Endothelial cell (in vitro differentiated cells): ENCODE results near the gene SNX14. TPM values are rescaled to one million over a fixed set of nuclear protein-coding genes. Genes with fewer than 3 reads are reported as not detected.

Source experiments
- DNase-seq: peaks from one replicate; pipeline ENCODE4 v3.0.0; 2021; ENCODE audit warnings: low spot score
- H3K27ac Mint-ChIP-seq: one replicate; pipeline ENCODE4 v1.8.0; 2021; ENCODE audit warnings: mixed read lengths, inconsistent platforms; ENCODE audit not compliant: unreplicated experiment
- H3K27me3 Mint-ChIP-seq: one replicate; pipeline ENCODE4 v1.8.0; 2021; ENCODE audit warnings: mild to moderate bottlenecking, moderate library complexity, mixed read lengths, inconsistent platforms; ENCODE audit not compliant: unreplicated experiment
- H3K36me3 Mint-ChIP-seq: one replicate; pipeline ENCODE4 v1.8.0; 2021; ENCODE audit warnings: mild to moderate bottlenecking, low read depth, mixed read lengths, inconsistent platforms; ENCODE audit not compliant: unreplicated experiment
- H3K4me1 Mint-ChIP-seq: one replicate; pipeline ENCODE4 v1.8.0; 2021; ENCODE audit warnings: mild to moderate bottlenecking, mixed read lengths, inconsistent platforms; ENCODE audit not compliant: unreplicated experiment
- H3K4me3 Mint-ChIP-seq: one replicate; pipeline ENCODE4 v1.8.0; 2021; ENCODE audit warnings: mild to moderate bottlenecking, mixed read lengths, inconsistent platforms; ENCODE audit not compliant: unreplicated experiment
- H3K9me3 Mint-ChIP-seq: one replicate; pipeline ENCODE4 v1.8.0; 2021; ENCODE audit warnings: mixed read lengths, inconsistent platforms; ENCODE audit not compliant: unreplicated experiment
- CTCF ChIP-seq: fragments of 200-600 bp; sonication (generic); IDR thresholded peaks from one replicate; pipeline ENCODE4 v1.5.0; 2021; ENCODE audit warnings: antibody characterized with exemption; ENCODE audit not compliant: unreplicated experiment
- total RNA-seq: library from RNA; stranded (reverse); fragmentation: NEBNext Ultra II Directional; extraction: Animal tissue kit (Norgen Biotek cat#: 25700); gene quantifications from one replicate; pipeline ENCODE4 v1.2.1, GENCODE V29; 2021; ENCODE audit not compliant: unreplicated experiment

Gene SNX14
- total RNA-seq, 1 donor from 2014 or later, result 121 TPM

GRCh38 chr6:85473748-85474147 lies 119.9 kb downstream of the SNX14 start:
- DNase-seq, result no peak
- no peak for TF ChIP-seq CTCF
- Mint-ChIP-seq H3K36me3 (peaks cover 9% of the 10 kb centered on the region), H3K27me3 (no peaks in the 10 kb centered on the region), H3K27ac (no peak overlapping the region), H3K9me3 (no peaks in the 10 kb centered on the region), H3K4me3 (no peak overlapping the region), H3K4me1 (peaks cover 3% of the 10 kb centered on the region)

GRCh38 chr6:85472744-85473143 lies 120.9 kb downstream of the SNX14 start:
- no peak for DNase-seq
- Mint-ChIP-seq H3K9me3 (no peaks in the 10 kb centered on the region), H3K36me3 (peaks cover 9% of the 10 kb centered on the region), H3K4me3 (no peak overlapping the region), H3K27ac (no peak overlapping the region), H3K27me3 (no peaks in the 10 kb centered on the region), H3K4me1 (peaks cover 12% of the 10 kb centered on the region)
- no peak for TF ChIP-seq CTCF

GRCh38 chr6:85470023-85470410 lies 123.6 kb downstream of the SNX14 start:
- DNase-seq, result no peak
- no peak overlapping the region for H3K27ac Mint-ChIP-seq
- TF ChIP-seq CTCF, result no peak
- H3K36me3 Mint-ChIP-seq, result no peaks in the 10 kb centered on the region
- H3K4me1 Mint-ChIP-seq, result peaks cover 16% of the 10 kb centered on the region
- H3K4me3 Mint-ChIP-seq, result no peak overlapping the region
- H3K27me3 Mint-ChIP-seq, result no peaks in the 10 kb centered on the region
- no peaks in the 10 kb centered on the region for H3K9me3 Mint-ChIP-seq

GRCh38 chr6:85469276-85470022 lies 124.2 kb downstream of the SNX14 start:
- Mint-ChIP-seq H3K4me3 (no peak overlapping the region), H3K9me3 (no peaks in the 10 kb centered on the region), H3K36me3 (no peaks in the 10 kb centered on the region), H3K4me1 (peaks cover 22% of the 10 kb centered on the region), H3K27ac (no peak overlapping the region), H3K27me3 (no peaks in the 10 kb centered on the region)
- DNase-seq, result no peak
- no peak for TF ChIP-seq CTCF

GRCh38 chr6:85468326-85468725 lies 125.3 kb downstream of the SNX14 start:
- no peaks in the 10 kb centered on the region for H3K9me3 Mint-ChIP-seq
- no peak for TF ChIP-seq CTCF
- no peak for DNase-seq
- H3K27ac Mint-ChIP-seq, result no peak overlapping the region
- H3K4me3 Mint-ChIP-seq, result no peak overlapping the region
- no peaks in the 10 kb centered on the region for H3K27me3 Mint-ChIP-seq
- H3K36me3 Mint-ChIP-seq, result no peaks in the 10 kb centered on the region
- H3K4me1 Mint-ChIP-seq, result peaks cover 26% of the 10 kb centered on the region
